ENCODE results near the gene GRK4.

Gene GRK4

GRCh38 chr4:3036131-3036952 is 73.0 kb downstream of the GRK4 start:
- no peak overlapping the region for H3K4me3 Mint-ChIP-seq
- H3K27ac Mint-ChIP-seq, result no peak overlapping the region
- peaks cover 5% of the 10 kb centered on the region for H3K27me3 Mint-ChIP-seq
- no peaks in the 10 kb centered on the region for H3K9me3 Mint-ChIP-seq
- no peaks in the 10 kb centered on the region for H3K36me3 Mint-ChIP-seq (ENCODE audit: low read depth)
- no peak for DNase-seq
- H3K4me1 Mint-ChIP-seq (ENCODE audit: low read depth), result peaks cover 23% of the 10 kb centered on the region

GRCh38 chr4:3037957-3038461 is 74.6 kb downstream of the GRK4 start:
- Mint-ChIP-seq H3K27me3 (peaks cover 5% of the 10 kb centered on the region), H3K4me1 (ENCODE audit: low read depth) (peaks cover 37% of the 10 kb centered on the region), H3K36me3 (ENCODE audit: low read depth) (peaks cover 3% of the 10 kb centered on the region), H3K27ac (no peak overlapping the region), H3K9me3 (no peaks in the 10 kb centered on the region), H3K4me3 (peak overlapping the region; percentile 32)
- DNase-seq, result peak; percentile 42

- H3K4me1 Mint-ChIP-seq (ENCODE audit: low read depth), result peaks cover 48% of the 10 kb centered on the region
- peaks cover 3% of the 10 kb centered on the region for H3K36me3 Mint-ChIP-seq (ENCODE audit: low read depth)
- H3K9me3 Mint-ChIP-seq, result no peaks in the 10 kb centered on the region
- no peak overlapping the region for H3K27ac Mint-ChIP-seq
- no peak overlapping the region for H3K4me3 Mint-ChIP-seq
- DNase-seq, result no peak
- H3K27me3 Mint-ChIP-seq, result peaks cover 5% of the 10 kb centered on the region
Observed at GRCh38 chr4:3039706-3040366, 76.5 kb downstream of the GRK4 start.

- H3K4me3 Mint-ChIP-seq, result peak overlapping the region; percentile 81
- peaks cover 56% of the 10 kb centered on the region for H3K4me1 Mint-ChIP-seq (ENCODE audit: low read depth)
- H3K9me3 Mint-ChIP-seq, result peaks cover 2% of the 10 kb centered on the region
- H3K27ac Mint-ChIP-seq, result no peak overlapping the region
- no peak for DNase-seq
- peaks cover 5% of the 10 kb centered on the region for H3K36me3 Mint-ChIP-seq (ENCODE audit: low read depth)
- H3K27me3 Mint-ChIP-seq, result peaks cover 5% of the 10 kb centered on the region
Observed at GRCh38 chr4:3040452-3041191, 77.3 kb downstream of the GRK4 start.

DNA sequence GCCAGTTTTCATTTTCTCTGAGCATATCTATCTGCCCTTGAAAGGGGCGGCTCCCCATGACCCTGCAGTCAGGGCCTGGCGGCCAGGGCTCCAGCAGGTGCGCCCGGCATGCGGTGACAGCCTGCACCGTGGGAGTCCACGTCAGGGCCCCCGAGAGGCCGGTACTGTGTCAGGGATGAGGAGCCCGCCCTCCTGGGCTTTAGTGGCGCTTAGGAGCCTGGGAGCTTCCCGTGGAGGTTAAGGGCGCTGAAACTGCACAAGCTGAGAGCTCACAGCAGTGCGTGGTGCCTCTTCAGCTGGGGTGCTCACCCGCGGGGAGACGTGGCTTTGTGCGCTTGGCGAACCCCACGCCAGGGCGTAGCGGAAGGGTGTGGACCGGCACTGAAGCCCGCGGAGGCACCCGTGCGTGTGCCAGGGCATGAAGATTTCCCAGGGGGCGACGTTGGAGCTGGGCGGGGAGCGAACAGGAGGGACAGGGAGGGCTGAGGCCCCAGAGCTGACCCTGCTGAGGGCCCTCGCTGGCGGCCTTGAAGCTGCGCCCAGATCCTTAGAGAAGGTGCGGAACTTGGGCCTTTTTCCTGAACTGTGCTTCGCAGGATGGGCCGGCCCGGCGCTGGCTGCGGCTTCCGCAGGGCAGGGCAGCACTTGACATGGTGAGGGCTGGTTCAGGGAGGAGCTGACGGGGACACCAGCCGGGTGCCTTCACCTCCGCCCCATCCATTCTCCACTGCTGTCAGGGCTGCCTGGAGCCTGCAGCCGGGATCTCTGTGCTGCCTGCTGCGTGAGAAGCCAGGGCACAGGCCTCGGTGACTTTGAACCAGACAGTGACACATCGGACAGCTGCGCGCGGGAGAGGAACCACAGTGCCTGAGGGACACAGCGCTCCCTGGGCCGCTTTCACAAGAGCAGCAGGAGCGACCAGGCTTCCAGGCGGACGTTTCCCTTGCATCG is 78.1 kb downstream of the GRK4 start:
- peak; percentile 67 for DNase-seq
- peaks cover 64% of the 10 kb centered on the region for H3K4me1 Mint-ChIP-seq (ENCODE audit: low read depth)
- peaks cover 7% of the 10 kb centered on the region for H3K36me3 Mint-ChIP-seq (ENCODE audit: low read depth)
- peaks cover 4% of the 10 kb centered on the region for H3K9me3 Mint-ChIP-seq
- H3K4me3 Mint-ChIP-seq, result peak overlapping the region; percentile 81
- peaks cover 5% of the 10 kb centered on the region for H3K27me3 Mint-ChIP-seq
- peak overlapping the region; percentile 86 for H3K27ac Mint-ChIP-seq

- H3K4me1 Mint-ChIP-seq (ENCODE audit: low read depth), result peaks cover 64% of the 10 kb centered on the region
- peaks cover 7% of the 10 kb centered on the region for H3K36me3 Mint-ChIP-seq (ENCODE audit: low read depth)
- peak overlapping the region; percentile 81 for H3K4me3 Mint-ChIP-seq
- peaks cover 2% of the 10 kb centered on the region for H3K27me3 Mint-ChIP-seq
- peaks cover 4% of the 10 kb centered on the region for H3K9me3 Mint-ChIP-seq
- DNase-seq, result no peak
- H3K27ac Mint-ChIP-seq, result peak overlapping the region; percentile 86
Observed at GRCh38 chr4:3042226-3042625, 78.9 kb downstream of the GRK4 start.

GRCh38 chr4:3043282-3044020 is 80.1 kb downstream of the GRK4 start:
- Mint-ChIP-seq H3K27me3 (no peaks in the 10 kb centered on the region), H3K27ac (no peak overlapping the region), H3K4me1 (ENCODE audit: low read depth) (peaks cover 63% of the 10 kb centered on the region), H3K4me3 (no peak overlapping the region), H3K9me3 (peaks cover 4% of the 10 kb centered on the region), H3K36me3 (ENCODE audit: low read depth) (peaks cover 7% of the 10 kb centered on the region)
- DNase-seq, result no peak

- DNase-seq, result peak; percentile 63
- H3K4me1 Mint-ChIP-seq (ENCODE audit: low read depth), result peaks cover 63% of the 10 kb centered on the region
Observed at GRCh38 chr4:3044870-3045819, 81.8 kb downstream of the GRK4 start.

GRCh38 chr4:3046162-3046561 is 82.8 kb downstream of the GRK4 start:
- H3K27ac Mint-ChIP-seq, result no peak overlapping the region
- H3K9me3 Mint-ChIP-seq, result peaks cover 4% of the 10 kb centered on the region
- H3K4me1 Mint-ChIP-seq (ENCODE audit: low read depth), result peaks cover 57% of the 10 kb centered on the region
- H3K4me3 Mint-ChIP-seq, result no peak overlapping the region
- DNase-seq, result no peak
- peaks cover 7% of the 10 kb centered on the region for H3K36me3 Mint-ChIP-seq (ENCODE audit: low read depth)
- H3K27me3 Mint-ChIP-seq, result no peaks in the 10 kb centered on the region

More at GRCh38 chr4:3044870-3045819, 81.8 kb downstream of the GRK4 start:
- H3K36me3 Mint-ChIP-seq (ENCODE audit: low read depth), result peaks cover 7% of the 10 kb centered on the region
- H3K9me3 Mint-ChIP-seq, result peaks cover 4% of the 10 kb centered on the region
- H3K27me3 Mint-ChIP-seq, result no peaks in the 10 kb centered on the region
- H3K4me3 Mint-ChIP-seq, result peak overlapping the region; percentile 13
- H3K27ac Mint-ChIP-seq, result peak overlapping the region; percentile 66

GRCh38 chr4:3046623-3047022 is 83.3 kb downstream of the GRK4 start:
- H3K9me3 Mint-ChIP-seq, result peaks cover 4% of the 10 kb centered on the region
- H3K4me1 Mint-ChIP-seq (ENCODE audit: low read depth), result peaks cover 53% of the 10 kb centered on the region
- peaks cover 7% of the 10 kb centered on the region for H3K36me3 Mint-ChIP-seq (ENCODE audit: low read depth)
- H3K27ac Mint-ChIP-seq, result no peak overlapping the region
- no peak for DNase-seq
- H3K27me3 Mint-ChIP-seq, result no peaks in the 10 kb centered on the region
- H3K4me3 Mint-ChIP-seq, result no peak overlapping the region

DNA sequence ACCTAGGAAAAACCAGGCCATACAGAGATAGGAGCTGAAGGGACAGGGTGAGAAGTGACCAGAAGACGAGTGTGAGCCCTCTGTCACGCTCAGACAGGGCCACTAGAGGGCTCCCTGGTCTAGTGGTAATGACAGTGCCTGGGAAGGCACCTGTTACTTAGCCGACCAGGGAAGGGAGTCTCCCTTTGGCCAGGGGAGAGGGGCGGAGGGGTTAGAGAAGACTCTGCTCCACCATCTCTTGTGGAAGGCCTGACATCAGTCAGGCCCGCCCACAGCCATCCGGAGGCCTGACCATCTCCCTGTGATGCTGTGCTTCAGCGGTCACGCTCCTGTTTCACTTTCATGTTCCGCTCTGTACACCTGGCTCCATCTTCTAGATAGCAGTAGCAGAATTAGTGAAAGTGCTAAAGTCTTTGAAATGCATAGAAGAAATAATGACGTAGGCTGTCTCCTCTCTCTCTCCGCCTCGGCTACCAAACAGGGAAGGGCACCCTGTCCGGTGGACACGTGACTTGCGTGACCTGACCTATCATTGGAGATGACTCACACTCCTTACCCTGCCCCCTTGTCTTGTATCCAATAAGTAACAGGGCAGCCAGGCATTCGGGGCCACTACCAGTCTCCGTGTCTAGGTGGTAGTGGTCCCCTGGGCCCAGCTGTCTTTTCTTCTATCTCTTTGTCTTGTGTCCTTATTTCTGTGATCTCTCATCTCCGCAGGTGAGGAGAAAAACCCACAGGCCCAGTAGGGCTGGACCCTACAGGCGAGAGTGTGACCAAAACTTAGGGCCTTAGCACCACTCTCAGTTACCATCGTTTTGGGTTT is 84.3 kb downstream of the GRK4 start:
- Mint-ChIP-seq H3K9me3 (peaks cover 4% of the 10 kb centered on the region), H3K4me1 (ENCODE audit: low read depth) (peaks cover 43% of the 10 kb centered on the region), H3K36me3 (ENCODE audit: low read depth) (peaks cover 4% of the 10 kb centered on the region), H3K27me3 (no peaks in the 10 kb centered on the region), H3K4me3 (peak overlapping the region; percentile 46), H3K27ac (peak overlapping the region; percentile 64)
- DNase-seq, result peak; percentile 79
